ENCODE results near the gene CD3D. TPM values are rescaled to one million over a fixed set of nuclear protein-coding genes. Genes with fewer than 3 reads are reported as not detected.

CD3D gene
- total RNA-seq, 6 experiments from 2014 or later = not detected

DNA sequence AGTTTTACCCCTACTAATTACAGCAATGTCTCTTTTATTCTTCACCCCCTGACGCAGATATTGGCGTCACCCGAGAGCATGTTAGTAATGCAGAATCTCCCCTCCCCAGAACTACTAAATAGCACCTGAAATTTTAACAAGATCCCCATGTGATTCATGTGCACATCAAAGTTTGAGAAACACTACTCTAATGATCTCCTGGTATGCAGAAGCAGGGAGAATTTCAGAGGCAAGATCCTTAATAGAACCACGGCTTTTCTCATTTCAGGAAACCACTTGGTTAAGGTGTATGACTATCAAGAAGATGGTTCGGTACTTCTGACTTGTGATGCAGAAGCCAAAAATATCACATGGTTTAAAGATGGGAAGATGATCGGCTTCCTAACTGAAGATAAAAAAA lies 7.0 kb upstream of the CD3D start:
- TF ChIP-seq CTCF (IDR thresholded peaks at IDR 0.05) = no peak
- H3K36me3 Mint-ChIP-seq (ENCODE audit: low read depth) = no peaks in the 10 kb centered on the region

GRCh38 chr11:118343981-118344515 lies 1.5 kb upstream of the CD3D start, which contains the start of gene CD3G:
Gene CD3G (plus strand): TSS chr11:118344344. CDS start chr11:118344424, 80 bp downstream.
- H3K4me3 Mint-ChIP-seq = no peak within 1 kb of the TSS
- no peaks in the 10 kb centered on the region for H3K4me1 Mint-ChIP-seq (ENCODE audit: low read depth)
- H3K36me3 Mint-ChIP-seq (ENCODE audit: low read depth) = no peaks in the 10 kb centered on the region
- no peak for DNase-seq
- H3K9me3 Mint-ChIP-seq = no peaks in the 10 kb centered on the region
- no peak within 1 kb of the TSS for H3K27ac Mint-ChIP-seq
- H3K27me3 Mint-ChIP-seq (ENCODE audit: insufficient read depth) = peaks cover 27% of the 10 kb centered on the region
- TF ChIP-seq CTCF (IDR thresholded peaks at IDR 0.05) = no peak

More for the DNA sequence above, 7.0 kb upstream of the CD3D start:
- H3K27ac Mint-ChIP-seq = no peak overlapping the region
- peaks cover 24% of the 10 kb centered on the region for H3K27me3 Mint-ChIP-seq (ENCODE audit: insufficient read depth)
- no peaks in the 10 kb centered on the region for H3K4me1 Mint-ChIP-seq (ENCODE audit: low read depth)
- DNase-seq = no peak
- no peak overlapping the region for H3K4me3 Mint-ChIP-seq
- H3K9me3 Mint-ChIP-seq = no peaks in the 10 kb centered on the region

- no peak for DNase-seq
- Mint-ChIP-seq H3K27ac (no peak overlapping the region), H3K36me3 (ENCODE audit: low read depth) (no peaks in the 10 kb centered on the region), H3K4me3 (no peak overlapping the region), H3K4me1 (ENCODE audit: low read depth) (no peaks in the 10 kb centered on the region), H3K9me3 (no peaks in the 10 kb centered on the region), H3K27me3 (ENCODE audit: insufficient read depth) (peaks cover 31% of the 10 kb centered on the region)
- no peak for TF ChIP-seq CTCF (IDR thresholded peaks at IDR 0.05)
Observed at GRCh38 chr11:118343248-118343647, 743 bp upstream of the CD3D start.

GRCh38 chr11:118341815-118342489 lies 553 bp downstream of the CD3D start:
- DNase-seq = no peak
- Mint-ChIP-seq H3K27me3 (ENCODE audit: insufficient read depth) (peaks cover 31% of the 10 kb centered on the region), H3K4me1 (ENCODE audit: low read depth) (no peaks in the 10 kb centered on the region), H3K4me3 (no peak overlapping the region), H3K27ac (no peak overlapping the region), H3K9me3 (no peaks in the 10 kb centered on the region), H3K36me3 (ENCODE audit: low read depth) (no peaks in the 10 kb centered on the region)
- TF ChIP-seq CTCF (IDR thresholded peaks at IDR 0.05) = no peak

DNA sequence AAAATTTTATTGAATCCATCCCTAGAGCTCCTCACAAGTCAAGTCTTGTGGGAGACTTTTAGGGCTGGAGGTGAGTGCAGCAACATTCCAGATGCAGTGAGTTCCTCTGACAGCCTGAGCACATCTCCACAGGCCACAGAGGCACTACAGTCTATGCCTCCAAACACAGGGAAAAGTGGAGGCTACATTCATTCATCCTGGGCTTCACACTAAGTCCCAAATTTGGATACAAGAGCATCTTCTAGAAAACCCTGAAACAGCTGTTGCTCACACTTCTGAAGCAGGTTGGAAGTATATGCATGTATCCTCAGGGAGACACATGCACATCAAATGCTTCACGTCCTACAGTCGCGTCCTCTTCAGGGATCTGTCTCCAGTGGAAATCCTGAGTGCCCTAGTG lies 1.2 kb downstream of the CD3D start:
- Mint-ChIP-seq H3K27me3 (ENCODE audit: insufficient read depth) (peaks cover 26% of the 10 kb centered on the region), H3K27ac (no peak overlapping the region), H3K36me3 (ENCODE audit: low read depth) (no peaks in the 10 kb centered on the region), H3K4me1 (ENCODE audit: low read depth) (no peaks in the 10 kb centered on the region), H3K4me3 (no peak overlapping the region), H3K9me3 (no peaks in the 10 kb centered on the region)
- DNase-seq = no peak
- no peak for TF ChIP-seq CTCF (IDR thresholded peaks at IDR 0.05)

All from HFFc6 (cell line).